Measurements from ENCODE around the gene SND1.

SND1 gene

DNA sequence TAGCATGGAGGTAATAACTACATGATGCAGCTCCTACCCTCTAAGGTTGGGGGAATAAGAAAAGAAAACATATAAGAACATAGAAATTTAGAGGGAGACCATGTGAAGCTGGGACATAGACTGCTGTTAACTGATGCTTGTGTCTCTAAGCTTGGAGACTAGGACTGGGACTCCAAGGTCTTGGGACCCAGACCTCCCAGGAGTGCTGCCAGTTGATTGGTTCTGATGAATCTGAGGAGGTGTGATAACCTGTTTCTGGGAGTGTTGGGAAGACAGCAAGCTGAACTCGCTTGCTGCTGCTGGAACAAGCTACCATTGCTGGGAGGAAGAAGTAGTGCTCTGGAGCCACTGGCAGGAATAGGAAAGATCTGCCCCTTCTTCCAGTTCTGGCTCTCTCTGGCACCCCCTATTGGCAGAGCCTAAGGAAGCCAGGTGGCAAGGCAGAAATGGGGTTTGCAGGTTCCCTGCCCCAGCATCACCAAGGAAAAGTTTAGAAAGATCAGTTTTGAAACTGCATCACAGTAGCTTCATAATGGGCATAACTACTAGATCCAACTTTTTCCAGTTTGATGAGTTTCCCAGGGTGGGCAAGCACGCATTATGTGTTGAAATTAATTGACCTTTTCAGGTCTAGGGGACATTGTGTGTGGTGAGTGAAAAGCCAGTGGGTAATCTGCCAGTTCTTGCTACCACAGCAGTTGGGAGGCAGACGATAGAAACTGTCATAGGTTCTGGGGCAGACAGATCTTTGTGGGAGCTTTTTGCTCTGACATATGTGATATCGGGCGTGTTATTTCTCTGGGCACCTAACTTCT lies 140.7 kb downstream of the SND1 start:
- Histone ChIP-seq H3K9me3 (ENCODE audit: low read depth, low read length) (no peaks in the 10 kb centered on the region), H3K36me3 (ENCODE audit: insufficient read depth, low read length) (no peaks in the 10 kb centered on the region), H3K27ac (no peak overlapping the region), H3K9ac (ENCODE audit: insufficient read length) (no peak overlapping the region), H3K4me3 (no peak overlapping the region)
- no peak for DNase-seq (ENCODE audit: low read depth, low spot score)
- TF ChIP-seq EZH2 (IDR thresholded peaks at IDR 0.05): no peak
- TF ChIP-seq FOXP2 (optimal IDR thresholded peaks at IDR 0.05; ENCODE audit: control extremely low read depth, extremely low read length, insufficient read depth): no peak
- no peak for TF ChIP-seq POLR2AphosphoS5 (IDR thresholded peaks at IDR 0.05; ENCODE audit: borderline replicate concordance, low read depth, low read length)

DNA sequence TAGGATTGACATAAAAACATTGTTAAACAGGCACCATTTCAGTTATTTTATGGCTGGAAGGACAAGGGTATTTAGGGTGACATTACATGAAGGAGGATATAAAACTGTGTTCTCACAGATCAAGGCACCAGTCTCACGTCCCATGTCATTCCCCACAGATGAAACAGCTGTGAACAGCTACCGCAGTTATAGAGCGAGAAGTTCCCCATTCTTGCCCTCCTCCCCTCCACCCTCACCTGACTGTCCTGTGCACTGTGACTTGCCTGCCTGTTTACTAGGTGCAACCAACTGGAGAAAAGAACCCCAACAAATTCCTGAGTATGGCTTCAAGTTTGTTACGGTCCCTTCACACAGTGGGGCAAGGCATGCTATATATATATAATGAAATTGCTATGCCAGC lies 141.6 kb downstream of the SND1 start:
- Histone ChIP-seq H3K27ac (no peak overlapping the region), H3K4me3 (no peak overlapping the region), H3K9ac (ENCODE audit: insufficient read length) (no peak overlapping the region), H3K9me3 (ENCODE audit: low read depth, low read length) (no peaks in the 10 kb centered on the region), H3K36me3 (ENCODE audit: insufficient read depth, low read length) (no peaks in the 10 kb centered on the region)
- DNase-seq (ENCODE audit: low read depth, low spot score): no peak
- no peak for TF ChIP-seq POLR2AphosphoS5 (IDR thresholded peaks at IDR 0.05; ENCODE audit: borderline replicate concordance, low read depth, low read length)
- TF ChIP-seq EZH2 (IDR thresholded peaks at IDR 0.05): no peak
- no peak for TF ChIP-seq FOXP2 (optimal IDR thresholded peaks at IDR 0.05; ENCODE audit: control extremely low read depth, extremely low read length, insufficient read depth)

DNA sequence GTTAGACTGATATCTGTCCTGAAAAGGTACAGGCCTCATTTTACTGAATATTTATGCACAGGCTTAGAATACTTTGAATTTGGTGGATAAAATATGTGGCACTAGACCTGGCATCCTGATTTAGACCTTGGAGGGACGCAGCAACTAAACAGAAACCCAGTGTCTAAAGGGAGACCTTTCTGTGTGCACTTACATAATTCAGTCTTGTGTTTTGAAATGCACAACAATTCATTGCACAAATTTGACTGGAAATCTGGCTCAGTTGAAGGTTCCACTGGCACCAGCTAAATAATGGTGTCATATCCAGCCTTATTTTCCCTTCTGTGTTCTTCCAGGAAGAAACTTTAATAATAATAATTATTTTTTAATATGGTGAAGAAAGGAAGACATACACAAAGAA lies 142.1 kb downstream of the SND1 start:
- no peak for DNase-seq (ENCODE audit: low read depth, low spot score)
- no peak overlapping the region for H3K9ac ChIP-seq (ENCODE audit: insufficient read length)
- no peak overlapping the region for H3K4me3 ChIP-seq
- TF ChIP-seq EZH2 (IDR thresholded peaks at IDR 0.05) (no peak), FOXP2 (optimal IDR thresholded peaks at IDR 0.05; ENCODE audit: control extremely low read depth, extremely low read length, insufficient read depth) (no peak), POLR2AphosphoS5 (IDR thresholded peaks at IDR 0.05; ENCODE audit: borderline replicate concordance, low read depth, low read length) (no peak)
- H3K27ac ChIP-seq: no peak overlapping the region
- no peaks in the 10 kb centered on the region for H3K9me3 ChIP-seq (ENCODE audit: low read depth, low read length)
- H3K36me3 ChIP-seq (ENCODE audit: insufficient read depth, low read length): no peaks in the 10 kb centered on the region

DNA sequence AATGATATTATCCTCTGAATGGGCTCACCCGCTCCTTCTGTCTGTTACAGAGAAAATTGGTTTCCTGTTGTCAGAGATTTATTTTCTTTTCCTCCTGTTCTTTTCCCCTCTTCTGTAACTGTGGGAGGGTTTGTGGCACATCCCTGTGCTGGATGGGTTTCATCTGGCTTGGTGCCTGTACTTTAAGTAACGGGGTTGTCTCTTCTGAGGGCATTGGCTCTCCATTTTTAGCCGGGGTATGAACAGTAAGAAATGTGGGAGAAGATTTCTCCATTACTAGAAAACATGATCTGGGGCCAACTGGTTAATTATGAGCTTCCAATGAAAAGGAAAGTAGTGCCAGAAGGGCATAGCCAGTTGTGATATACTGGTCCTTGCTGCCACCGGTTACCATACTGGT lies 142.6 kb downstream of the SND1 start:
- TF ChIP-seq POLR2AphosphoS5 (IDR thresholded peaks at IDR 0.05; ENCODE audit: borderline replicate concordance, low read depth, low read length) (no peak), EZH2 (IDR thresholded peaks at IDR 0.05) (no peak)
- no peak for DNase-seq (ENCODE audit: low read depth, low spot score)
- Histone ChIP-seq H3K9ac (ENCODE audit: insufficient read length) (no peak overlapping the region), H3K36me3 (ENCODE audit: insufficient read depth, low read length) (no peaks in the 10 kb centered on the region), H3K27ac (no peak overlapping the region), H3K9me3 (ENCODE audit: low read depth, low read length) (no peaks in the 10 kb centered on the region), H3K4me3 (no peak overlapping the region)

DNA sequence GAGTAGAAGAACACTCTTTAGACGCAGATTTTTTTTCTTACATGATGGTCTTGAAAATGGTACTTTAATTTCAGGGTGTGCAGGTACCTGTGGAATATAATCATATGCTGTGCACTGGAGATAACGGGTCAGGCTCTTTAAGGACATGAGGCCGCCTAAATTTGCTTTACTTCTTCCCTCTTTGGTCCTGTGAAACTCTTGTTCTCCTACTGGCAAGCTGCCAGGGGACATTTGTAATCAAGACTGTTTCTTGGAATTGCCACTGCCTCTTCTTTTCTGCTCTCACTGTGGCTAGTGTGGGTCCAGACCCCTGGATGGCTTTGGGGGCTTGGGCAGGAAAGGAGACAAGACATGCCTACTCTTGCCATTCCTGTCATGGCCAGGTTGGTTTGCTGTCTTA lies 146.0 kb downstream of the SND1 start:
- Histone ChIP-seq H3K36me3 (ENCODE audit: insufficient read depth, low read length) (no peaks in the 10 kb centered on the region), H3K4me3 (no peak overlapping the region), H3K27ac (no peak overlapping the region), H3K9me3 (ENCODE audit: low read depth, low read length) (no peaks in the 10 kb centered on the region), H3K9ac (ENCODE audit: insufficient read length) (no peak overlapping the region)
- no peak for DNase-seq (ENCODE audit: low read depth, low spot score)
- TF ChIP-seq FOXP2 (optimal IDR thresholded peaks at IDR 0.05; ENCODE audit: control extremely low read depth, extremely low read length, insufficient read depth) (no peak), POLR2AphosphoS5 (IDR thresholded peaks at IDR 0.05; ENCODE audit: borderline replicate concordance, low read depth, low read length) (no peak), EZH2 (IDR thresholded peaks at IDR 0.05) (no peak)

DNA sequence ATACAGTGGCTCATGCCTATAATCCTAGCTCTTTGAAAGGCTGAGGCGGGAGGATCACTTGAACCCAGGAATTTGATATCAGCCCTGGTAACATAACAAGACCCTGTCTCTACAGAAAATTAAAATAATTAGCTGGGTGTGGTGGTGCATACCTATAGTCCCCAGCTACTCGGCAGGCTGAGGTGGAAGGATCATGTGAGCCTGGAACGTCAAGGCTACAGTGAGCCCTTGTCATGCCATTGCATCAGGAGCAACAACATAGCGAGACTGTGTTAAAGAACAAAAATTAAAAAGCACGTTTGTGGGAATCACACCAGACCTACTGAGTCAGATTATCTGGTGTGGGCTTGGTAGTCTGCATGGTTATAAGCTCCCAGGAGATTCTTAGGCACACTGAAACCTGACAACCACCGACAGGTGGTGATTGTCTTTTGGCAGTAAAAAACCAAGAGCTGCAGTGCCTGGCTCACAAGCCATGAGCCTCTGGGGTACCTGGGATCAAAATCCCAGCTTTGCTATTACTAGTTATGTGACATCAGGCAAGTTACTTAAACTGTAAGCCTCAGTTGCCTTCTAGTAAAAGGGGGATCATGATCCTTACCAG lies 146.9 kb downstream of the SND1 start:
- H3K9ac ChIP-seq (ENCODE audit: insufficient read length): no peak overlapping the region
- H3K9me3 ChIP-seq (ENCODE audit: low read depth, low read length): no peaks in the 10 kb centered on the region
- no peak for DNase-seq (ENCODE audit: low read depth, low spot score)
- no peak overlapping the region for H3K27ac ChIP-seq
- no peak overlapping the region for H3K4me3 ChIP-seq
- no peaks in the 10 kb centered on the region for H3K36me3 ChIP-seq (ENCODE audit: insufficient read depth, low read length)
- no peak for TF ChIP-seq EZH2 (IDR thresholded peaks at IDR 0.05)
- TF ChIP-seq FOXP2 (optimal IDR thresholded peaks at IDR 0.05; ENCODE audit: control extremely low read depth, extremely low read length, insufficient read depth): no peak
- no peak for TF ChIP-seq POLR2AphosphoS5 (IDR thresholded peaks at IDR 0.05; ENCODE audit: borderline replicate concordance, low read depth, low read length)

DNA sequence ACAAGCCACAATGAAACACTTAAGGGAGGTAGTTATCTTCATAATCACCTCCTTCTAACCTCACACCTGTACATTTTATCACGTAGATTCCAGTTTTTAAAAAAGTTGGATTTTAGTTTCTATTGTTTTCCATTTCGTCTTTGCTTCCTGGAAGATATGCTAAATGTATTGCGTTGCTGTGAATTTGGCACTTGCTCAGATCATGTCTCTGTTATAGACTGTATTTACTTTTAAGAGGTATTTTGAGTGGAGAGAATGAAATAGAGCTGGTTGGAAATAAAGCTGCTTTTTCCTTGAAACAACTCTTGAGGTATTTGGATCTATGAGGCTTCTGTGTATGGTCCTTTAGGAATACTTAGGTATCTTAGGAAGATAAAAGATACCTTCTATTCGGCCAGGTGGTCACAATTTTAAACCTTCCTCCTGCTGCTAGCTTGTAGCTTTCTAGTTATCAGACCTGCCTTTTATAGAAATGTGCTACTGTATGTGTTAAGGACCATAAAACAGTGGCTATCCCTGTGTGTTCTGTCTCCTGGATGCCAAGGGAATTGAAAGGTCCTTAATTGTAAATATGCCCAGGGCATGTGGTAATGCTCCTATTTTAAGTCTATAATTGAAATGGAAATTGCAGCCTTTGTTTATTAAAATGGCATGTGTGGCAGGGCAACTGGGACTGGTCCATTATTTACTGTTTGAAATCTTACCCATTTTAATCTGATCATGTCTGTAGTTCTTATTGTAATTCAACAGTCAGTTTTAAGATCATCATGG lies 147.7 kb downstream of the SND1 start:
- Histone ChIP-seq H3K27ac (no peak overlapping the region), H3K9me3 (ENCODE audit: low read depth, low read length) (no peaks in the 10 kb centered on the region), H3K9ac (ENCODE audit: insufficient read length) (no peak overlapping the region), H3K4me3 (no peak overlapping the region), H3K36me3 (ENCODE audit: insufficient read depth, low read length) (no peaks in the 10 kb centered on the region; the same call in 1 of the 2 replicates)
- TF ChIP-seq POLR2AphosphoS5 (IDR thresholded peaks at IDR 0.05; ENCODE audit: borderline replicate concordance, low read depth, low read length): no peak
- TF ChIP-seq EZH2 (IDR thresholded peaks at IDR 0.05): no peak
- no peak for TF ChIP-seq FOXP2 (optimal IDR thresholded peaks at IDR 0.05; ENCODE audit: control extremely low read depth, extremely low read length, insufficient read depth)
- DNase-seq (ENCODE audit: low read depth, low spot score): no peak

DNA sequence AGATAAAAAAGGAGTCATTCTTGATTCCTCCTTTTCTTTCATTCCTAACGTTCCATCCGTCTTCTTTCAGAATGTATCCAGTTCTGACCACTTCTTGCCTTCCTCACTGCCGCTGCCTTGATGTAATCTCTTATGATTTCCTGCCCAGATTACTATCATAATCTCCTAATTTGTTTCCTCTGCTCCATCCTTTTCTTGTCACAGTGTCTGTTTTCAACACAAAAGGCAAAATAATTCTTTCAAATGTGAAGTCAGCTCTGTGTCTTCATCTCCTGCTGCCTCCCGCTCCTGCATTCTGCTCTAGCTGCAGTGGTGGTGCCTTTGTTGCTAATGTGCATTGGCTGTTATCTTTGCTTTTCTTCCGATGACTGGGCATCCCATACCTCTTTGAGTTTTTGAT lies 150.9 kb downstream of the SND1 start:
- no peak overlapping the region for H3K27ac ChIP-seq
- no peak for DNase-seq (ENCODE audit: low read depth, low spot score)
- peaks cover 8% of the 10 kb centered on the region for H3K36me3 ChIP-seq (ENCODE audit: insufficient read depth, low read length)
- TF ChIP-seq FOXP2 (optimal IDR thresholded peaks at IDR 0.05; ENCODE audit: control extremely low read depth, extremely low read length, insufficient read depth) (no peak), POLR2AphosphoS5 (IDR thresholded peaks at IDR 0.05; ENCODE audit: borderline replicate concordance, low read depth, low read length) (no peak), EZH2 (IDR thresholded peaks at IDR 0.05) (no peak)
- H3K9me3 ChIP-seq (ENCODE audit: low read depth, low read length): no peaks in the 10 kb centered on the region
- H3K9ac ChIP-seq (ENCODE audit: insufficient read length): no peak overlapping the region
- H3K4me3 ChIP-seq: no peak overlapping the region
